Duodenal mucosa (tissue), 2 donors: ENCODE data around the gene ARHGAP28.

Experiments used
- H3K27ac ChIP-seq: one replicate; pipeline ENCODE4 v1.7.0; 2013; ENCODE audit warnings: low read depth, low read length
- H3K27me3 ChIP-seq, 2 donors: one replicate each; pipeline ENCODE4 v1.7.0; 2013; ENCODE audit warnings: low read length in 2 of 2, control low read depth in 1 of 2; ENCODE audit not compliant: insufficient read depth in 2 of 2, control insufficient read depth in 1 of 2
- H3K36me3 ChIP-seq, 2 donors: one replicate each; pipeline ENCODE4 v1.7.0; 2013; ENCODE audit warnings: low read length in 2 of 2, control low read depth in 1 of 2; ENCODE audit not compliant: insufficient read depth in 2 of 2, control insufficient read depth in 1 of 2
- H3K4me1 ChIP-seq, 2 donors: one replicate each; pipeline ENCODE4 v1.7.0; 2013; ENCODE audit warnings: low read length in 2 of 2, control low read depth in 1 of 2; ENCODE audit not compliant: insufficient read depth in 2 of 2, control insufficient read depth in 1 of 2
- H3K4me3 ChIP-seq, 2 donors: one replicate each; pipeline ENCODE4 v1.7.0; 2013; ENCODE audit warnings: low read length in 2 of 2, low read depth in 1 of 2
- H3K9ac ChIP-seq, 2 donors: one replicate each; pipeline ENCODE4 v1.7.0; 2013; ENCODE audit warnings: low read length in 2 of 2, low read depth in 1 of 2
- H3K9me3 ChIP-seq, 2 donors: one replicate each; pipeline ENCODE4 v1.7.0; 2013; ENCODE audit warnings: low read length in 2 of 2, control low read depth in 1 of 2; ENCODE audit not compliant: control insufficient read depth in 1 of 2

ARHGAP28 gene

GRCh38 chr18:6729247-6730091 is at the start of gene ARHGAP28:
Gene ARHGAP28 (plus strand): TSS chr18:6729716. CDS start chr18:6729822, 106 bp downstream.
- peak within 1 kb of the TSS; percentile 43 for H3K27ac ChIP-seq
- no peaks in the 10 kb centered on the region for H3K27me3 ChIP-seq
- H3K36me3 ChIP-seq = no peaks in the 10 kb centered on the region
- H3K9me3 ChIP-seq = no peaks in the 10 kb centered on the region
- peak within 1 kb of the TSS in 1 of 2 donors; percentile 59 for H3K9ac ChIP-seq
- peaks cover 14 to 30% of the 10 kb centered on the region in 2 donors for H3K4me1 ChIP-seq
- H3K4me3 ChIP-seq = peak within 1 kb of the TSS; percentile 63 to 88

- Histone ChIP-seq H3K36me3 (no peaks in the 10 kb centered on the region), H3K4me1 (no peaks in the 10 kb centered on the region), H3K27me3 (no peaks in the 10 kb centered on the region), H3K27ac (no peak overlapping the region), H3K4me3 (no peak overlapping the region), H3K9me3 (no peaks in the 10 kb centered on the region), H3K9ac (no peak overlapping the region)
Observed at GRCh38 chr18:6681331-6681875, 48.1 kb upstream of the ARHGAP28 start.

DNA sequence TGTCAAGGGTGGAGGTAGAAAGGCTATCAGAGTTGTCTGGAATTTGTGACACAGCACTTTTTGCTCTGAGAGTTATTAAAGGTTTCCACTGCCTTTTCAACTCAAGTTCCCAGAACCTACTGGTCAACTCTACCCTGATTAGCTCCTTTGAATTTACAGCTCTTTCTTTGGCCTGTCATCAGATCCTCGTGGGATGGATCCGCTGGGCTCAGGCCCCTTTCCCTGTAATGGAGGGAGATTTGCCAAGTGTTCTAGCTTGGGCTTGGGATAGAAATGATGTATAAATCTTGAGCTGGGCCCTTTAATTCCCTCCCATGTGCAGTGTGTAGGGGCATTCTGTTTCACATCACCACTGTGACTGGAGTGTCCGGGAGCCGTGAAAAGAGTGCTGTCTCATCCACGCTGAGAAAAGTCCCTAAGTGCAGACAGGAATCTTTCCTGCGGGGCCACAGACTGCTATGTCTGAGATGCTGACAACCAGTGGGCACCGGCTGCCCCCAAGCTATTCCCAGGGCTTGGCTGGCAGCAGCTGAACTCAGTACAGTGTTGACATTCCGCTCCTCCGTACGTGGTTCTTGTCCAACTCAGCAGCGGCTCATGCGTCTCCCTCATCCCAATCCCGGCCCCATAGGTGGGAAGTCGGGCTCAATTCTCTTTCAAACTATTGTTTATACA is 46.9 kb upstream of the ARHGAP28 start:
- H3K9ac ChIP-seq = no peak overlapping the region
- H3K27me3 ChIP-seq = no peaks in the 10 kb centered on the region
- no peaks in the 10 kb centered on the region for H3K4me1 ChIP-seq
- H3K36me3 ChIP-seq = no peaks in the 10 kb centered on the region
- no peaks in the 10 kb centered on the region for H3K9me3 ChIP-seq
- no peak overlapping the region for H3K27ac ChIP-seq
- no peak overlapping the region for H3K4me3 ChIP-seq

DNA sequence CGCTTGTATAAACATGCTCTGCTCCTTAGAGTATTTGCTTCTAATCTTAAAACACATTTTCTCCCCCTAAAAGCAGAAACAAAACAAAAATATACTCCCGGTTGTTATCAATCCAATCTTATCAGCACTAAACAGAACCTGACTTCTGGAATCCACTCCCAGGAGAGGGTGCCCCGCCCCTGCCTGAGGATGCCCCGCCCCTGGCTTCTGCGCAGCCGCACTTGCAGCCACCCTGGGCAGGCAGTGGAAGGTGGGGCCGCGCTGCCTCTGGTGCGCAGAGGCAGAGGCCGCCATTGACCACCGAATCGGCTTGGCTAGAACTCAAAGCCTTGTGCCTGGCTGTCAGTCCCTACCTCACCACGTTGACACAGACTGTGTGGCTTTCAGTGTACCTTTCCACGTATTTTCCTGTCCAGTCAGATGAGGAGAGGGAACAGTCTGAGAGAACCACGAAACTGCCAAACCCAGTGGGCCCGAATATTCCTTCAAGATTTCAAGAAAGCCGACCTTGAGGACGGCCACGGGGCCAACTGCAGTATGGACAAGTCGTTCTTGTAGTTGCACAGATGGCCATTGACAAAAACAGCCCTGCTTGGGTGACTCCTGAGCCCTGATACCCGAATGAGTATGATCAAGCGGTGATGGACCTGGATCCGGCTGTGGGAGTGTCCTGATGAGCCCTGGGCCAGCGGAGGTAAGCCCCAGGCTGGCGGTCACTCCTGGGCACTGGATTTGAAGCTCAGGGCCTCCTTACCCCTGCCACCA is 46.2 kb upstream of the ARHGAP28 start:
- H3K36me3 ChIP-seq = no peaks in the 10 kb centered on the region

DNA sequence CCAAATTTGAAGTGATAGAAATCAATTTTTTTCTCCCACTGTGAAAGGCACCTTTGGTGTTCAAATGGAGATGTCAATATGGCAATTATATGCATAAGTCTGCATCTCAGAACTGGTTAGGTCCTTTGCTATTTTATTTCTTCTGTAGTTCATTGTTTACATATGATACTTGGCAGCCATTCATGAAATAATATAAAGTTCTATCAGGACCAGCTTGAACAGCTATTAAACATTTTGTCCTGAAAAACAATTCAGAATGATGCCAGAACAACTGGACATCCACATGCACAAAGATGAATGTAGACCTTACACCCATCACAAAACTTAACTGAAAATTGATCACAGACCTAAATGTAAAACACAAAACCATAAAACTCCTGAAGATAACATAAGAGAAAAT is 41.8 kb upstream of the ARHGAP28 start:
- no peak overlapping the region for H3K27ac ChIP-seq
- H3K4me1 ChIP-seq = no peaks in the 10 kb centered on the region
- H3K36me3 ChIP-seq = no peaks in the 10 kb centered on the region
- H3K9ac ChIP-seq = no peak overlapping the region
- H3K9me3 ChIP-seq = no peaks in the 10 kb centered on the region
- no peak overlapping the region for H3K4me3 ChIP-seq
- no peaks in the 10 kb centered on the region for H3K27me3 ChIP-seq

More for the DNA sequence above, 46.2 kb upstream of the ARHGAP28 start:
- Histone ChIP-seq H3K4me3 (no peak overlapping the region), H3K9ac (no peak overlapping the region), H3K27ac (no peak overlapping the region), H3K9me3 (no peaks in the 10 kb centered on the region), H3K27me3 (no peaks in the 10 kb centered on the region), H3K4me1 (no peaks in the 10 kb centered on the region)

GRCh38 chr18:6708890-6709289 is 20.6 kb upstream of the ARHGAP28 start:
- no peaks in the 10 kb centered on the region for H3K9me3 ChIP-seq
- H3K36me3 ChIP-seq = no peaks in the 10 kb centered on the region
- H3K4me3 ChIP-seq = no peak overlapping the region
- H3K27me3 ChIP-seq = no peaks in the 10 kb centered on the region
- no peaks in the 10 kb centered on the region for H3K4me1 ChIP-seq
- H3K9ac ChIP-seq = no peak overlapping the region
- H3K27ac ChIP-seq = no peak overlapping the region

DNA sequence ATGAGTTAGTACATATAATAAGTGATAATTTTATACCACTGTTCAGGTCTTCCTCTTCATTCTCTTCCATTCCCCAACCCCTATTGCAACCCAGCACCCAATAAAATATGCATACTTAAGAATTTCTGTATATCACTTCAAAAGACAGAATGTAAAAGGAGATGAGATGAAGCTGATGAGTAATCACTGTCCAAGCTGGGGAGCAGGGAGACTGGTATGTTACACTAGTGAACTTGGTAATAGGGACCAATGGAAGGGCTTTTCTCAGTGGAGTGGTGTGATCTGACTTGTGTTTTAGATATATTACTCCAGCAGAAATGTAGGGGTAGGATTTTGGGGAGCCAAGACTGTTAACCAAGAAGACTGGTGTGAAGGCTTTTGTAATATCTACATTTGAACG is 18.0 kb upstream of the ARHGAP28 start:
- Histone ChIP-seq H3K9ac (no peak overlapping the region), H3K9me3 (no peaks in the 10 kb centered on the region), H3K36me3 (no peaks in the 10 kb centered on the region), H3K27ac (no peak overlapping the region), H3K4me3 (no peak overlapping the region), H3K27me3 (no peaks in the 10 kb centered on the region), H3K4me1 (no peaks in the 10 kb centered on the region)

DNA sequence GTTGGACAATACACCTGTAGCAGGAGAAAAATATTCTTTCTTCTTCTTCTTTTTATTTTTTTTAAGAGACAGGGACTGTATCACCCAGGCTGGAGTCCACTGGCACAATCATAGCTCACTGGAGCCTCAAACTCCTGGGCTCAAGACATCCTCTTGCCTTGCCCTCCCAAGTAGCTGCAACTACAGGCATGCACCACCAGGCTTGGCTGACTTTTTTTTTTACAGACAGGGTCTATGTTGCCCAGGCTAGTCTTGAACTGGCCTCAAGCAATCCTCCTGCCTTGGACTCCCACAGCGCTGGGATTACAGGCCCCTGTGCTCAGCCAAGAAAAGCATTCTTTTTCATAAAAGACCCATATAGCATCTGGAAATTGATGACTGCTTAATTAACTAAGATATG is 17.1 kb upstream of the ARHGAP28 start:
- no peak overlapping the region for H3K27ac ChIP-seq
- no peaks in the 10 kb centered on the region for H3K27me3 ChIP-seq
- no peak overlapping the region for H3K4me3 ChIP-seq
- H3K9me3 ChIP-seq = no peaks in the 10 kb centered on the region
- no peaks in the 10 kb centered on the region for H3K4me1 ChIP-seq
- H3K36me3 ChIP-seq = no peaks in the 10 kb centered on the region
- H3K9ac ChIP-seq = no peak overlapping the region

- H3K9me3 ChIP-seq = no peaks in the 10 kb centered on the region
- no peaks in the 10 kb centered on the region for H3K27me3 ChIP-seq
- H3K36me3 ChIP-seq = no peaks in the 10 kb centered on the region
- no peaks in the 10 kb centered on the region for H3K4me1 ChIP-seq
- no peak overlapping the region for H3K27ac ChIP-seq
- no peak overlapping the region for H3K4me3 ChIP-seq
- H3K9ac ChIP-seq = no peak overlapping the region
Observed at GRCh38 chr18:6714010-6714409, 15.5 kb upstream of the ARHGAP28 start.

DNA sequence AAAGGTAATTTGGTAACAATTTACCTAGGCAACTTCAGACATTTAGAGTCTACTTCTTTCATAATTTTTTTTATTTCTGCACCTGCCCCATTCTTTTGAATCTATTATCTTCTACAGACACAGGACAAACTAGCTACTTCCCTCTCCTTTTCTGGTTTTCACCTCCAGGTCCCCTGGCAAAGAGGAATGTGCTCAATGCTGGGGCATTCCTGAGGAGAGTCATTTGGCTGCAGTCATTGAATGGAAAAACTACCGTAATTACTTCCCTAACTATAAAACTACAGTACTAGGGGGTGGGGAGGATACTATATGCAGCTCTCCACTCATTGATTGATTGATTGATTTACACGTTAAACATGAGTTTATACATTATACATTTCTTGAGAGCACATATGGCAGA is 11.2 kb upstream of the ARHGAP28 start:
- Histone ChIP-seq H3K4me1 (no peaks in the 10 kb centered on the region), H3K4me3 (no peak overlapping the region), H3K9ac (no peak overlapping the region), H3K9me3 (no peaks in the 10 kb centered on the region), H3K36me3 (no peaks in the 10 kb centered on the region), H3K27ac (no peak overlapping the region), H3K27me3 (no peaks in the 10 kb centered on the region)
